Hair follicular keratinocyte (primary cell): ENCODE results near the gene C19orf25. TPM values are rescaled to one million over a fixed set of nuclear protein-coding genes. Genes with fewer than 3 reads are reported as not detected.

ENCODE experiments used
- total RNA-seq: library from RNA; depleted of rRNA; stranded (reverse); fragments of >200 nt; gene quantifications from 2 replicates; pipeline ENCODE4 v1.2.3, GENCODE V29; 2015

Gene C19orf25
- total RNA-seq, result 37.1 and 39.1 TPM in 2 replicates

GRCh38 chr19:1478934-1479707, at the start of gene C19orf25:
TSS of gene C19orf25 (minus strand) at chr19:1479215. CDS start at chr19:1478903, 312 bp downstream.

DNA sequence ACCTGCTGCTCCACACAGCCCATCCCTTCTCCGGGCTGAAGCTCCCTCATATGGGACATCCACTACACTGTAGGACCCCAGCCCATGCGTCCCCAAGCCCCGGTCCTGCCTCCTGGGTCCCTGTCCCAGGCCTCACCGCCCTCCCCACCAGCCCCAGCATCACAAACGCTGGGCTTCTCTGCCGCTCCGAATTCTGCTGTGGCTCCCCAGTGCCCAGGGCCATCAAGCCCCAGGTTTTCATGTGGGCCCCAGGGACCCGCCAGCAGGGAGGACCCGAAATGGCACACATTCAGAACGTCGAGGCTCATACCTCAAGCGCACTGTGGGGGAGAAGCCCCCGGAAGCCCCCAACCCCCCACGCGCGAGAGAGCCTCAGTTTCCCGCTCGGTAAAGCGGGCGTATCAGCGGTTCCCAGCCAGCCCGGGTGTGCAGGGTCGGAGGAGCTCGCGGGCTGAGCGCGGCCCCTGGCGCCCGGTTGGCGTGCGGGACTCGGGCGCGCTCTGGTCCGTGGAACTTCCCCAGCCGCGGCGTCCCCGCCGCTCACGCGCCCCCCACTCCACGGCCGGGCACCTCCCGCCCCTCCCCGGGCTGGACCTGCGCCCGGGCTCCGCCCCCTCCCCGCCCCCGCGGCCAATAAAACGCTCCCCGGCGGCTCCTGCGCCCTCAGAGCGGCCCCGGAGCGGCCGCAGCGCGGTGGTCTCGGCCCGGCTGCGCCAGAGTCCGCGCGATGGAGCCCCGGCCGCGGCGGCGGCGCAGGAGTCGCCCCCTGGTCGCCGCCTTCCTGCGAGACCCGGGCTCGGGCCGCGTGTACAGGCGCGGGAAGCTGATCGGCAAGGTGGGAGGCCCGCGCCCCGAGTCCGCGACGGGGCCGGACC, 44.6 kb upstream of the C19orf25 start, which contains the start of gene PLK5:
Gene PLK5, plus strand, starts transcription at position 666 of the 875 bp plus-strand sequence. CDS start 2,920 bp downstream, outside the sequence.

GRCh38 chr19:1512671-1513498, 33.9 kb upstream of the C19orf25 start, which contains the start of gene ADAMTSL5:
TSS of gene ADAMTSL5 (minus strand) at chr19:1513019. CDS start at chr19:1510943, 2,076 bp downstream.

GRCh38 chr19:1491114-1491848, 12.3 kb upstream of the C19orf25 start, which contains the start of gene REEP6:
TSS of gene REEP6 (plus strand) at chr19:1491181. CDS start at chr19:1491270, 89 bp downstream.

GRCh38 chr19:1490311-1491113, 11.5 kb upstream of the C19orf25 start, which contains the start of gene PCSK4:
TSS of gene PCSK4 (minus strand) at chr19:1490350. CDS start at chr19:1490346, 4 bp downstream.

DNA sequence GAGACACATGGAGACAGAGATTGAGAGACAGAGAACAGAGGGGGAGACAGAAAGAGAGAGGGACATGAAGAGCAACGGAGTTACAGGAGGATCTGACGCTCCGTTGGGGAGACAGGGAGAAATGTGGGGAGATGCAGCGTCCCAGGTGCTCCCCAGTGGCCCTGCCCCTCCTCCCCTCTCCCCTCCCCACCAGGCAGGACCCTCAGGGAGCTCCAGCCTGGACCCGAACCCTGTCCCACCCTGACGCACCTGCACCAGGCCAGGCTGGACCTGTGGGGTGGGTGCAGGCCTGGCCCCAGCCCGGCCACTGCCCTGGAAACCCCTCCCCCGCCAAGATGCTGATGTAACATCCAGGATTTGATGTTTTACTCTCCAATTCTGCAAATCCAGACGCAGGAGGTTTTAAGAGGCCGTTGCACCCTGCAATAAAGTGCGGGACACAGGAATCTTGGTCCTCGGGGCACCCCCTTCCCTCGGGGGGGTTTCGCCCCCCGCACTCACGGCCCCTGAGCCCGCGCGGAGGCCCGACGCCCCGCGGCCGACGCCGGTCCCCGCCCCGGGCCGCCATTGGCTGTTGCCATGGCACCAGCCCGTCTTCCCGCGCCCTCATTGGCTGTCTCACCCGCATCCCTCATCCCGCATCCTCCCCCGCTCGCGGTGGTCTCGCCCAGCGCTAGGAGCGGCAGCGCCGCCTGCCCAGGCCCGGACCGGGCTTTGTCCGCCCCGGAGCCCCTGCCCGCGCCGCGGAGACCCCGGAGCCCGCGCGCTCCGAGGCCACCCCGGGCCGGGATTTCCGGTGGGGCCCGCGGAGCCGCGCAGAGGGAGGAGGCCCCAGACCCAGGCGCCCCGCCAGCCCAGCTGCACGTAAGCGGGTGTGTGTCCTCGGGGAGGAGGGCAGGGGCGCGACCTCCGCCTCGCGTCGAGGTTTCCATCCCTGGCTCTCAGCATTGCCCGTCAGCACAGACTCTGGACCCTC, 29.3 kb downstream of the C19orf25 start, which contains the start of gene APC2:
Gene APC2, plus strand, starts transcription at position 655 of the 976 bp plus-strand sequence. CDS start 2,881 bp downstream, outside the sequence.

DNA sequence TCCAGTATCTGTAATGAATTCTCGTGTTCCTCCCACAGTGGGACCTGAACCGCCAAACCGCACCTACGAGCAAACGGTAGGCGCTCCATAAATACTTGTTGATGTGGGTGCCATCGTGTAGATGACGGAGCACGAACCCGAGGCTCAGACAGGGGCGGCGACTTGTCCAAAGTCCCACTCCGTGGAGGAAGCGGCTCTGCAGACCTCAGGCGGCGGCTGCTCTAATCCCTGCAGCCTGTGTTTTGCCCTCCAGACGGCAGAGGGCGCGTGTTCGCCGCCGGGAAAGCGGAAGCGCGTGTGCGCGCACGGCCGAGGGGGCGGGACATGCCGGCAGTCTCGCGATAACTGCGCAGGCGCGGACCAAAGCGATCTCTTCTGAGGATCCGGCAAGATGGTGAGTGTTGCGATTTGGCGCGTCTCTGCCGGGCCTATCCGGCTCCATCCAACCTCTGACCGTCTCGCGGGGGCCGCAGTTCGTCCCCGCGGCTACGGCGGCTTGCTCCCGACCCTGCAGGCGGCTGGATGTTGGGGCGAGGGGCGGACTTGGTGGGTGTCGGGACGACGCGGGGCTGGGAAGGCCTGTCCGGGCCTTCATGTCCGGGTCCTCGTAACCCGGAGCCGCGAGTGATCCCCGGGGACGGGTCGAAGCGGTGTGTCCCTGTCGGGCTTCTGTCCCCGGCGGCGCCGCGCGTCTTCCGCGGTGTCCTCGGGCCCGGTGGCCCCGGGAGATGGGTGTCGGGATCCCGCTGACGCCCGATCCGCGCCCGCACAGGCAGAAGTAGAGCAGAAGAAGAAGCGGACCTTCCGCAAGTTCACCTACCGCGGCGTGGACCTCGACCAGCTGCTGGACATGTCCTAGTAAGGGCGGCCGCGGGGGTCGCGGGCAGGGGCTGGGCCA, 40.7 kb downstream of the C19orf25 start, which contains the start of gene RPS15:
Gene RPS15, plus strand, starts transcription at position 362 of the 898 bp plus-strand sequence. Its CDS starts 30 bp downstream, at position 392.

Other genes starting within 250 kb of the C19orf25 start
- gene CBARP, start 241.2 kb downstream of the C19orf25 start, total RNA-seq, result 2.8 and 6.2 TPM in 2 replicates
- 90.0 and 106 TPM in 2 replicates for gene ATP5F1D, start 237.5 kb downstream of the C19orf25 start, total RNA-seq
- 17.1 and 30.5 TPM in 2 replicates for gene MIDN, start 230.6 kb downstream of the C19orf25 start, total RNA-seq
- 166 and 172 TPM in 2 replicates for gene CIRBP, start 209.9 kb downstream of the C19orf25 start, total RNA-seq
- 65.4 and 81.1 TPM in 2 replicates for gene FAM174C, start 203.7 kb downstream of the C19orf25 start, total RNA-seq
- gene EFNA2, start 193.3 kb downstream of the C19orf25 start, total RNA-seq, result not detected in 2 replicates
- gene NDUFS7, start 95.3 kb downstream of the C19orf25 start, total RNA-seq, result 161 and 201 TPM in 2 replicates
- 5.2 and 6.9 TPM in 2 replicates for gene GAMT, start 77.7 kb downstream of the C19orf25 start, total RNA-seq
- gene DAZAP1, start 71.6 kb downstream of the C19orf25 start, total RNA-seq, result 84.1 and 126 TPM in 2 replicates
- gene RPS15, start 40.8 kb downstream of the C19orf25 start, total RNA-seq, result 1,980 and 2,817 TPM in 2 replicates
- gene APC2, start 29.1 kb downstream of the C19orf25 start, total RNA-seq, result under 0.01 and 0.08 TPM in 2 replicates
- gene PCSK4, start 11.1 kb upstream of the C19orf25 start, total RNA-seq, result 1.0 and 1.1 TPM in 2 replicates
- gene REEP6, start 12.0 kb upstream of the C19orf25 start, total RNA-seq, result 2.0 and 2.7 TPM in 2 replicates
- 2.7 and 11.0 TPM in 2 replicates for gene ADAMTSL5, start 33.8 kb upstream of the C19orf25 start, total RNA-seq
- gene PLK5, start 44.9 kb upstream of the C19orf25 start, total RNA-seq, result not detected in 2 replicates
- 33.0 and 33.5 TPM in 2 replicates for gene MEX3D, start 89.1 kb upstream of the C19orf25 start, total RNA-seq
- 97.8 and 110 TPM in 2 replicates for gene MBD3, start 113.7 kb upstream of the C19orf25 start, total RNA-seq
- gene UQCR11, start 126.2 kb upstream of the C19orf25 start, total RNA-seq, result 92.8 and 109 TPM in 2 replicates
- 112 and 147 TPM in 2 replicates for gene TCF3, start 173.4 kb upstream of the C19orf25 start, total RNA-seq